HepG2 (cell line): ENCODE measurements around the gene TBC1D22A. TPM values are rescaled to one million over a fixed set of nuclear protein-coding genes. Genes with fewer than 3 reads are reported as not detected.
A peak's percentile ranks its signal among the peaks of the same experiment; 100 is the strongest.

Experiments used
- ATM ChIP-seq: fragments of 450-650 bp; IDR thresholded peaks from 2 replicates; pipeline ENCODE4 v1.7.1; 2017; ENCODE audit warnings: mild to moderate bottlenecking, borderline replicate concordance
- GATAD1 ChIP-seq: IDR thresholded peaks from 2 replicates; pipeline ENCODE4 v1.6.1; 2016; ENCODE audit warnings: missing genetic modification reagents, missing compliant biosample characterization
- HDAC6 ChIP-seq: fragments of 200-600 bp; sonication (generic); IDR thresholded peaks from 2 replicates; pipeline ENCODE4 v1.7.0; 2017; ENCODE audit warnings: mild to moderate bottlenecking, antibody characterized with exemption, low read length, low read depth
- KDM5B ChIP-seq: sonication (generic); formaldehyde crosslinking; IDR thresholded peaks from 2 replicates; pipeline ENCODE4 v1.4.0; 2020; ENCODE audit warnings: missing genetic modification reagents, mild to moderate bottlenecking, borderline replicate concordance
- KLF16 ChIP-seq, 2 experiments: sonication (generic) in 1 of 2; formaldehyde crosslinking in 1 of 2; IDR thresholded peaks; 2 replicates each; pipeline versions ENCODE4 v1.6.1 to v1.8.0; 2016 to 2023; ENCODE audit warnings: missing genetic modification reagents in 2 of 2, missing compliant biosample characterization in 1 of 2
- LBX2 ChIP-seq: sonication (generic); formaldehyde crosslinking; IDR thresholded peaks from 2 replicates; pipeline ENCODE4 v1.5.0; 2020; ENCODE audit warnings: missing genetic modification reagents, mild to moderate bottlenecking, borderline replicate concordance
- MTA1 ChIP-seq: sonication (generic); formaldehyde crosslinking; IDR thresholded peaks from 2 replicates; pipeline ENCODE4 v1.4.0; 2020; ENCODE audit warnings: missing genetic modification reagents, mild to moderate bottlenecking, borderline replicate concordance
- PAX8 ChIP-seq: sonication (generic); formaldehyde crosslinking; IDR thresholded peaks from 2 replicates; pipeline ENCODE4 v1.8.0; 2022; ENCODE audit warnings: mild to moderate bottlenecking, missing genetic modification reagents, borderline replicate concordance
- RXRB ChIP-seq: IDR thresholded peaks from 2 replicates; pipeline ENCODE4 v1.6.1; 2016; ENCODE audit warnings: borderline replicate concordance, missing genetic modification reagents, missing compliant biosample characterization
- ZBTB1 ChIP-seq: sonication (generic); formaldehyde crosslinking; IDR thresholded peaks from 2 replicates; pipeline ENCODE4 v1.4.0; 2020; ENCODE audit warnings: missing genetic modification reagents, borderline replicate concordance
- ZBTB7B ChIP-seq: sonication (generic); formaldehyde crosslinking; IDR thresholded peaks from 2 replicates; pipeline ENCODE4 v1.4.0; 2020; ENCODE audit warnings: missing genetic modification reagents
- ZFP1 ChIP-seq: IDR thresholded peaks from 2 replicates; pipeline ENCODE4 v1.6.1; 2016
- ZFP36 ChIP-seq: fragments of 150-350 bp; IDR thresholded peaks from 2 replicates; pipeline ENCODE4 v1.6.1; 2018; ENCODE audit warnings: borderline replicate concordance, low read length, low read depth; ENCODE audit not compliant: partially characterized antibody
- ZNF652 ChIP-seq: IDR thresholded peaks from 2 replicates; pipeline ENCODE4 v1.6.1; 2016; ENCODE audit warnings: low read depth, borderline replicate concordance
- ZNF713 ChIP-seq: sonication (generic); formaldehyde crosslinking; IDR thresholded peaks from 2 replicates; pipeline ENCODE4 v1.4.0; 2020; ENCODE audit warnings: mild to moderate bottlenecking, missing genetic modification reagents
- polyA plus RNA-seq, 8 experiments: library from polyadenylated mRNA; depleted of rRNA in 3 of 8; stranded (reverse) in 7 of 8; unstranded in 1 of 8; fragments of >200 nt; fragmentation: Illumina TruSeq in 4 of 8; extraction: Trizol in 4 of 8; gene quantifications; 2 replicates each; pipeline versions ENCODE4 v1.2.1 to v1.2.3, GENCODE V29; 2011 to 2016; ENCODE audit warnings: low read depth in 4 of 8, missing spikeins in 1 of 8, mixed read lengths in 1 of 8; ENCODE audit not compliant: insufficient read depth in 1 of 8
- total RNA-seq, 5 experiments: library from RNA; depleted of rRNA; stranded (reverse); fragments of >200 nt; fragmentation: Illumina TruSeq; extraction: Trizol; gene quantifications; 2 replicates each; pipeline ENCODE4 v1.2.3, GENCODE V29; 2016; ENCODE audit warnings: low read depth in 1 of 5
- TF ChIP-seq, protein P1 (sequence below): sonication (generic); formaldehyde crosslinking; IDR thresholded peaks from 2 replicates; pipeline ENCODE4 v1.4.0; 2020; ENCODE audit warnings: mild to moderate bottlenecking, missing genetic modification reagents
- TF ChIP-seq, protein P2 (sequence below): sonication (generic); formaldehyde crosslinking; IDR thresholded peaks from 2 replicates; pipeline ENCODE4 v1.8.0; 2022; ENCODE audit warnings: missing genetic modification reagents, mild to moderate bottlenecking, inconsistent platforms, borderline replicate concordance
- TF ChIP-seq, protein P3 (sequence below), 2 experiments: fragments of 450-650 bp in 1 of 2; sonication (generic) in 1 of 2; formaldehyde crosslinking; IDR thresholded peaks; 2 replicates each; pipeline versions ENCODE4 v1.5.0 to v1.8.0; 2020 to 2022; ENCODE audit warnings: mild to moderate bottlenecking in 1 of 2, missing genetic modification reagents in 1 of 2
- TF ChIP-seq, protein P4 (sequence below): sonication (generic); formaldehyde crosslinking; IDR thresholded peaks from 2 replicates; pipeline ENCODE4 v1.5.1; 2020; ENCODE audit warnings: mild to moderate bottlenecking, missing genetic modification reagents, borderline replicate concordance
- TF ChIP-seq, protein P5 (sequence below): IDR thresholded peaks from 2 replicates; pipeline ENCODE4 v1.6.1; 2016; ENCODE audit warnings: missing genetic modification reagents, missing compliant biosample characterization
- TF ChIP-seq, protein P6 (sequence below): sonication (generic); formaldehyde crosslinking; IDR thresholded peaks from 2 replicates; pipeline ENCODE4 v1.9.0; 2022; ENCODE audit warnings: missing genetic modification reagents, mild to moderate bottlenecking, borderline replicate concordance

Gene TBC1D22A
- total and polyA plus RNA-seq, 2 of the 13 experiments (the other 11 are each of a cell fraction or from before 2014, with no cell fraction given), result 17.3 to 18.0 TPM

GRCh38 chr22:46803031-46803880 lies 40.8 kb downstream of the TBC1D22A start (continued):
- TF ChIP-seq, protein P1, sequence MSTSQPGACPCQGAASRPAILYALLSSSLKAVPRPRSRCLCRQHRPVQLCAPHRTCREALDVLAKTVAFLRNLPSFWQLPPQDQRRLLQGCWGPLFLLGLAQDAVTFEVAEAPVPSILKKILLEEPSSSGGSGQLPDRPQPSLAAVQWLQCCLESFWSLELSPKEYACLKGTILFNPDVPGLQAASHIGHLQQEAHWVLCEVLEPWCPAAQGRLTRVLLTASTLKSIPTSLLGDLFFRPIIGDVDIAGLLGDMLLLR (CRISPR knock-in tag), result no peak
- TF ChIP-seq KDM5B (CRISPR knock-in tag) (peak; percentile 52; the same call in 1 of the 2 replicates), ZBTB7B (CRISPR knock-in tag) (0 out of 2 replicates have a peak, but pooled peaks have one; percentile 50), ZBTB1 (CRISPR knock-in tag) (no peak), PAX8 (no peak), ZNF713 (no peak), ATM (no peak), ZFP1 (CRISPR knock-in tag) (no peak), HDAC6 (no peak), GATAD1 (CRISPR knock-in tag) (no peak), LBX2 (CRISPR knock-in tag) (no peak), MTA1 (peak; percentile 40; the same call in 1 of the 2 replicates), ZNF652 (CRISPR knock-in tag) (no peak), RXRB (CRISPR knock-in tag) (no peak), KLF16 (CRISPR knock-in tag; IDR thresholded peaks at IDR 0.05) (no peak), ZFP36 (no peak)
- TF ChIP-seq, protein P2, sequence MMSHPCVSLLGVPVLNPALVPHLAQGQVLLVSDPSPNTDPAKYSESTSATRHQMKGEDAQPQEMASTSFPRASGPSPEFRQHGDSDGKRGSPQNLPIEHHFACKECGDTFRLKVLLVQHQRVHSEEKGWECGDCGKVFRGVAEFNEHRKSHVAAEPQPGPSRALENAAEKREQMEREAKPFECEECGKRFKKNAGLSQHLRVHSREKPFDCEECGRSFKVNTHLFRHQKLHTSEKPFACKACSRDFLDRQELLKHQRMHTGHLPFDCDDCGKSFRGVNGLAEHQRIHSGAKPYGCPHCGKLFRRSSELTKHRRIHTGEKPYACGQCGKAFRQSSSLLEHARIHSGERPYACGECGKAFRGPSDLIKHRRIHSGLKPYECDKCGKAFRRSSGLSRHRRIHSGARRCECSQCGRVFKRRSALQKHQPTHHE, result no peak
- TF ChIP-seq, protein P3, sequence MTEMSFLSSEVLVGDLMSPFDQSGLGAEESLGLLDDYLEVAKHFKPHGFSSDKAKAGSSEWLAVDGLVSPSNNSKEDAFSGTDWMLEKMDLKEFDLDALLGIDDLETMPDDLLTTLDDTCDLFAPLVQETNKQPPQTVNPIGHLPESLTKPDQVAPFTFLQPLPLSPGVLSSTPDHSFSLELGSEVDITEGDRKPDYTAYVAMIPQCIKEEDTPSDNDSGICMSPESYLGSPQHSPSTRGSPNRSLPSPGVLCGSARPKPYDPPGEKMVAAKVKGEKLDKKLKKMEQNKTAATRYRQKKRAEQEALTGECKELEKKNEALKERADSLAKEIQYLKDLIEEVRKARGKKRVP (CRISPR knock-in tag; IDR thresholded peaks at IDR 0.05), result no peak
- TF ChIP-seq, protein P4, sequence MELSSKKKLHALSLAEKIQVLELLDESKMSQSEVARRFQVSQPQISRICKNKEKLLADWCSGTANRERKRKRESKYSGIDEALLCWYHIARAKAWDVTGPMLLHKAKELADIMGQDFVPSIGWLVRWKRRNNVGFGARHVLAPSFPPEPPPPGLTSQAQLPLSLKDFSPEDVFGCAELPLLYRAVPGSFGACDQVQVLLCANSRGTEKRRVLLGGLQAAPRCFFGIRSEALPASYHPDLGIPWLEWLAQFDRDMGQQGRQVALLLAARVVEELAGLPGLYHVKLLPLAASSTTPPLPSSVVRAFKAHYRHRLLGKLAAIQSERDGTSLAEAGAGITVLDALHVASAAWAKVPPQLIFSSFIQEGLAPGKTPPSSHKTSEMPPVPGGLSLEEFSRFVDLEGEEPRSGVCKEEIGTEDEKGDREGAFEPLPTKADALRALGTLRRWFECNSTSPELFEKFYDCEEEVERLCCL (CRISPR knock-in tag), result no peak
- TF ChIP-seq, protein P5, sequence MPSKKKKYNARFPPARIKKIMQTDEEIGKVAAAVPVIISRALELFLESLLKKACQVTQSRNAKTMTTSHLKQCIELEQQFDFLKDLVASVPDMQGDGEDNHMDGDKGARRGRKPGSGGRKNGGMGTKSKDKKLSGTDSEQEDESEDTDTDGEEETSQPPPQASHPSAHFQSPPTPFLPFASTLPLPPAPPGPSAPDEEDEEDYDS (CRISPR knock-in tag), result no peak
- TF ChIP-seq, protein P6, sequence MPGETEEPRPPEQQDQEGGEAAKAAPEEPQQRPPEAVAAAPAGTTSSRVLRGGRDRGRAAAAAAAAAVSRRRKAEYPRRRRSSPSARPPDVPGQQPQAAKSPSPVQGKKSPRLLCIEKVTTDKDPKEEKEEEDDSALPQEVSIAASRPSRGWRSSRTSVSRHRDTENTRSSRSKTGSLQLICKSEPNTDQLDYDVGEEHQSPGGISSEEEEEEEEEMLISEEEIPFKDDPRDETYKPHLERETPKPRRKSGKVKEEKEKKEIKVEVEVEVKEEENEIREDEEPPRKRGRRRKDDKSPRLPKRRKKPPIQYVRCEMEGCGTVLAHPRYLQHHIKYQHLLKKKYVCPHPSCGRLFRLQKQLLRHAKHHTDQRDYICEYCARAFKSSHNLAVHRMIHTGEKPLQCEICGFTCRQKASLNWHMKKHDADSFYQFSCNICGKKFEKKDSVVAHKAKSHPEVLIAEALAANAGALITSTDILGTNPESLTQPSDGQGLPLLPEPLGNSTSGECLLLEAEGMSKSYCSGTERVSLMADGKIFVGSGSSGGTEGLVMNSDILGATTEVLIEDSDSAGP (CRISPR knock-in tag), result peak; percentile 56; the same call in 1 of the 2 replicates
